Inflammatory macrophage treated with lipopolysaccharide for 1 hour (primary cell): ENCODE results near the gene WDR1.
"Not testable (repeated sequence)": the region's sequence is repeated elsewhere in the genome, so short reads cannot be mapped to it uniquely, and the experiment has no call there.

Experiments
- DNase-seq, 2 donors: peaks; one replicate each; pipeline ENCODE4 v3.0.0-alpha.2; 2020 to 2022

Gene WDR1

DNA sequence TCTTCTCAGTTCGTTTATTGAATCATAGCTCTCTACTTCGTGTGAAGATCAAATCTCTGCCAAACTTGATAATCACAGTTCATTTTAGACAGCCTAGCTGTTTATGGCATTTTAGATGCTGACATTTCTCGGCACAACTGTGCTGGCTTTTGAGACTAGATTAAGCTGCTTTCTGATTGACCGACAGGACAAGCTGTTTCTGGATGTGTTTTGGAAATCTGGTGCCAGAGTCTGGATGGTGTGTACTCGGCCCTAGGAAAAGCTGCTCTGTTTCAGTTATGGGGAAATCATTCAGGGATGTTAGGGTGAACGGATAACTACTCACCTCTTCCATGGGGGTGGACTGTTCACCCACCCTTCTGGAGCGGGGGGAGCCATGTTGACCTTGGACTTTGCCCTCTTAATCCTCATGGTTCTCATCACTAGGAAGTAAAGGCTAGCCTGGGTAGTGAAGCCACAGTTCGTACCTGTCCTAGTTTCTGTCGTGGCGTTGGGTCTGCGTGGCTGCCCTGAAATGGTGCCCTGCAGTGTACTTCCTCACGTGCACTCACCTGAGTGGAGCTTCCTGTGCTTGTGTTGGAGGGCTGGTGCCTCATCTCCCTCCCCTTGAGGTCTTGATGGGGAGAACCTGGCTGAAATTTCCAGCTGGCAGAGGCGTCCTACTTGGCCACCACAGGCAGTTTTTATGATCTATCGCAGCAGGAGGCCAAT is 13.7 kb upstream of the WDR1 start:
- DNase-seq, result no peak

DNA sequence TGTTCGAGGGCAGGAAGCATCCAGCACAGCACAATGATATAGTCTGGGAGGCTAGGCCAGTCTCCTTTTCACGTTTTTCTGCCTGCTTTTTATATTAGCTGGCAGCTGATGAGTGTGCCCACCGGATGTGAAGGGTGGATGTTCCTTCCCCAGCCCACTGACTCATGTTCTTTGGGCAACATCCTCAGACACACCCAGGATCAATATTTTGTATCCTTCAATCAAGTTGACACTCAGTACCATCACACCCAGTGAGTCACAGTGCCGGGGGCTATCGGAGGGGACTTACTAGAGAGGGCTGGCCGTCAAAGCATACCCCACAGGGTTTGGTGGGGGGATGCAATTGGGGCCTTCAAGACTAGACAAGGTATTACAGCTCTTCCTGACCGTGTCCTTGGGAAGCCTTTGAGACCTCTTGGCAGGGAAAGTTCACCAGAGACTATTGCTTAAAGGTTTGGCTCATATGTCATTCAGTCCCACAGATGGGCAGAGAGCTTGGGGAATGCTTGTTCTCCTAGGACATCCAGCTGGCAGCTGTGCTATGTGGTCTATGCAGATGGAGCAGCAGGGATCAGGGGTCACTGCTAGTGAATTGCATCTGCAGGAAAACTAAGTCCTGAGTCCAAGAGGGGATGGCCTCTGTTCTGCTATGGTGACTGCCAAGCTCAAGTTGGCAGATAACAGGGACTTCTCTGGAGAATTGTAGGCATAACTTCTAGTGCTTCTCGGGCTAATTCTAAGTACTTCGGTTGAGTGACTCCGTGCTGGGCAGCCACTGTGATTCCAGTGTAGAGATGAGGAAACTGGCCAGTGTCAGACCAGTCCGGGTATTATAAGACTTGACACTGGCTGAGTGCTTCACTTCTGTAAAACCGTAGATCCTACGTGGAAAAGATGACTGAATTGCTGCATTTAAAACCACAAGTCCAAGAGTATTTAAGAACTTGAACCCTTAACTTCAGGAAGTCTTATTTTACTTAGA is 12.9 kb upstream of the WDR1 start:
- no peak for DNase-seq

DNA sequence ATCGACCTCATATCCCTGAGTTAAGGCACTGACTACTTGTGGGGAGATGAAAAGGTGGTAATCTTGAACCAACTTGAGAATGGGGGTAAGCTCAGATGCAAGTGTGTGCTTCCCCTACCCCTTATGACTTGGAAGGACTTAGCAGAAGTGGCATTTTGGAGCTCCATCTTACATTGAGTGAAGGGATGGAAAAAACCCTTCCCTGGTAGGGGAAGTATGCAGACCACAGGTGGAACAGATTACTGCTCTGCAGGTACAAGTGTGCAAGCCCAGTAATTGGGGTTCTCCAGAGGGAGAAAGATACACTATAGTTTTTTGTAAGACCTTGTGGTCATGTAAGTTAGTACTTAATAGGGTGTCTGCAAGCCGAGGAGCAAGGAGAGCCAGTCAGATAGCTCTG is 12.2 kb upstream of the WDR1 start:
- DNase-seq, result no peak

DNA sequence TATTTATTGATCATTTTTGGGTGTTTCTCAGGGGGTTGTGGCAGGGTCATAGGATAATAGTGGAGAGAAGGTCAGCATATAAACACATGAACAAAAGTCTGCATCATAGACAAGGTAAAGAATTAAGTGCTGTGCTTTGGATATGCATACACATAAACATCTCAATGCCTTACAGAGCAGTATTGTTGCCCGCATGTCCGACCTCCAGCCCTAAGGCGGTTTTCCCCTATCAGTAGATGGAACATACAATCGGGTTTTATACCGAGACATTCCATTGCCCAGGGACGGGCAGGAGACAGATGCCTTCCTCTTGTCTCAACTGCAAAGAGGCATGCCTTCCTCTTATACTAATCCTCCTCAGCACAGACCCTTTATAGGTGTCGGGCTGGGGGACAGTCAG is 10.9 kb upstream of the WDR1 start:
- not testable (repeated sequence) for DNase-seq

DNA sequence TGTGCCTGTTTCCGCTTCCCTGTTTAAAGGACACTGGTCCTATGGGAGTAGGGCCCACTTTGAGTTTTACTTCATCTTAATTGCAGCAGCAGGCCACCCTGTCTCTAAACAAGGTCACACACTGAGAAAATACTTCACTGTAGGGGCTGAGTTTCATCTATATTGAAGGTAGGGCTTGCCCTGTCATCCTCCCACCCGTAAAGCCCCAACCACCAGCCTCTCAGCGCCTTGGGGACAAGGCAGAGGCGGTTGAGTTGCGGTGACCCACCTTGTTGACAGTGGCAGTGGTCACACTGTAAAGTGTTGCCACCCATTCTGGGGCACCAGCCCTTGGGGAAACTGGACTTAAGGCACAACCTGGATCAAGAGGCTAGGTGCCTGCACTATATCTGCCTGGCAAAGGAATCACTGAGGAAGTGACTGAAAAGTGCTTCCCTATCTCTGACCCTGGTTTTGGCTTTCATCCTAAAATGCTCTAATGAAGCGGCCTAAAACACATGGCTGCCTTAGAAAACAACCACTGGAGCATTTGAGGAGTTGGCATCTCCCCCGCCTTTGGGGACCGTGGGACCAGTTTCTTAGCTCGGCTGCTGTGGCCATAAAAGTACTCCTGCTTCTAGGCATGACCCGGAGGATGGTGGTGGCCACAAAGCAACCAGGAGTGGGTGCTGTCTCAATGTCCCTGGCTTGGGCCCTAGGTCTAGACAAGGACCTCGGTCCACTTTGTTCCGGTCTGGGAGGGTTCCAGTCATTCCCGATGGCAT is 7.8 kb upstream of the WDR1 start:
- DNase-seq, result no peak

DNA sequence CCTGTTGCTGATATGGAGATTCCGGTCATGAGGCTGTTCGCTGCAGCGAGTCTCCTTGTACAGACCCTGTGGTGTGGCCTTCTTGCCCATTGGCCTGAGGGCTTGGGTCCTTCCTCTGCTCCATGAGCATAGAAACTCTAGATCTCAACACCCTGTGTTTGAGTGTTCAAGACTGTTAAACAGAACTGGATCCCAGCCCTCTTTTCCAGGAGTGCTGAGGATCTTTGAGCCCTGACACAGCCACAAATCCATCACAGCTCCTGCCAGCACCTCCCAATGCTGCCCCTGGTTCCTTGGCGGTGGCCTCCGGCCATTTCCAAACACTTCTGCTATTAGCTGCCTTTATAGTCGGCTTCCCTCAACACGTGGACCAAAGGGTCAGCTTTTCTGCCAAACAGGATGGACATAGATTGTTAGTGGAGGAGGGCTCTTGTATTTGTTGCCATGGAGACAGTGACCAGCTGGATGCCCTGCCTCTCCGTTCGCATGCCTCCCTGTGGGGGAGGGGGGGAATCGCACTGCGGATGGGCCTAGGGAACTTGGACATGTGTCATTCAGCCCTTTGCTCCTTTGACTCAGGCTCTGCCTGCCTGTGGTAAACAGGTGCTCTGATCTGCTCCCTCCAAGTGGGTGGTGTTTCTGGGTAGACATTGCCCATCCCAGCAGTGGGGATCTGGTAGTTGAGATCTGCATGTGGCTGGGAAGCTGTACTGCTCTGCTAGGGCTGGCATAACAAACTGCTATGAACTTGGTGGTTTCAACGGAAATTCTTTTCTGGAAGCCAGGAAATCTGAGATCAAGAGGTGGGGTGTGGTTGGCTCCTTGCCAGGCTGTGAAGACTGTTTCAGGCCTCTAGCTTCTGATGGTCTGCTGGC is 6.9 kb upstream of the WDR1 start:
- DNase-seq, result no peak

DNA sequence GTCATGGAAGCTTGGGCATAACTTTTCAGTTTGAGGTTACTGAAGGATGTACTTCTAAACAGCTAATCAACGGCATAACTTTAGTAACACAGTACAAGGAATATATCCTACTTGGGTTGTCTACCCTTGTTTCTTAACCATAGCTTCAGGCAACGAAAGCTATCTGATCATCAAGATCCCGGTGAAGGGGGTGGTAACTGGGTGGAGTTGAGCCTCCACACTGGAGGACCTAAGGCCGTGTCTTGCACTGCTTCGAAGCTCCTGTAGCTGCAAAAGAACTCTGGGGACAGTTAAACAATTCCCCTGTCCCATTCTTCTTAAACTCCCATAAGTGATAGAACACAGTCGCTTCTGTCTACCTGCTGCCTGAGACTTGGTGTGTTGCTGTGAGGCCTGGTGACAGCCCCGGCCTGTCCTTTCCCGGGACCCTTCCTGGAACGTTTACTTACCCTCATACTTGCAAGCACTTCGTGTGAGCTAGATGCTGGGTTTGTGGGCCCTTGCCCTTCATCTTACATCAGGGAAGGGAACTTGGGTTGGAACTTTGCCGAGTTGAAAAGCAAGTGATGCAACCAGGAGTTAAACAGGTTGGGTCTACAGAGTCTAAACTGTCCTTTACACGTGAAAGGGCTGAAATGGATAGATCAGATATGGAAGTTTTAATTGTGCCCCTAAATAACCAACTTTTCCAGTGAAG is 5.8 kb upstream of the WDR1 start:
- DNase-seq, result no peak

DNA sequence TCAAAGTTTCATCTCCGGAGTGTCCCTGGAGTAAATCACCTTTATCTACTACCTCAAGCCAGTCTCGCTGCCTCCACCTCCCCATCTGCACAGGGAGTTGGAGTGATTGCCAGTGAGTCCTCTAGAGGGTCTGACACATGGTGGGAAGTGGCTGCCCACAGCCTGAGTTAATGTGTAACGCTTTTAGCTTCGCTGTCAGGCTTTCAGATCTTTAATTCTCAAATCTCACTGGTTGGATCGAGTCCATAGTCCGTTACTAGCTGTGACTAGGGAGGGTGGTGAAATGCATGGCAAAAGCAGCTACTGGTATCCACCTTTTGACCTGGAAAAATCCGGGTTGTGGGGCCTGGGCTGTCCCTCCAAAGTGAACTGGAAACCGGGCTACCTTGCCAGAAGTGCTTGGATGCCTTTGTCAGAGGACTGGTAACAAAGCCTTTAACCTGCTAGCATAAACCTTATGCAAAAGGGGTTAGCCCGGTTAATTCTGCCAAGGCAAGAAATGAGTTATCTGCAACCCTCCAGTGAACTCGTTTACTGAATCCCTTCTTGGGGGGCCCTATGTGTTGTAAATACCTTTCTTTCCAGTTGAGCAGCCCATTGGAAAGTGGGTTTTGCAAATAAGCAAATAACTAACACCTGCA is 5.1 kb upstream of the WDR1 start:
- DNase-seq, result no peak

DNA sequence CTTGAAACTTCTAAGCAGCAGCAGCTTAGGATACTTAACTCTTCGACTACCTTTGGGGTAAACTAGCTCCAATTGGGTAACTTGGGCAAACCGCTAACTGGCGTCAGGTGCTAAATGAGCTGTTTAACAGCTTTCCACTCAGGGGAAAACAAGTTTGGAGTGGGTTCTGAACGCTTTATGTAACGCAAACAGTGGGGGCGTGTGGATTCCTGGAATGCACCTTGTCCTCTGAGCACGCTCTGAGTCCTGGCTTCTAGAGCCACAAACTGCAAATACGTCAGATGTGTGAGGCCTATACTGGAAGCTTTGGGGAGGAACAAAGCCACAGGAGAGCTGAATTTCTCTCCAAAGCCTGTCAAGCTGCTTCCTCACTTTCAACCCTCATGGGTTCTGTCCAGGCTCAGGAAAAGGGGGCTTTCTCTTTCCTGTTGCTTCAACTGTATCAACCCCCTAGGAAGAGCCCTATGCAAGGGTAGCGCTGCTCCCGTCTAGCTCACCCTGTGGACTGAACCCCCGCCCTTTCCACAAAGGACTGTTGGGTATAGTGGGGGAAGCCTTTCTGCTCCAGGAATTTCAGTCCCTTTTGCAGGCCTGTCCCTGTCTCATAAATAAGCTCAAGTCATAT is 4.5 kb upstream of the WDR1 start:
- no peak for DNase-seq

DNA sequence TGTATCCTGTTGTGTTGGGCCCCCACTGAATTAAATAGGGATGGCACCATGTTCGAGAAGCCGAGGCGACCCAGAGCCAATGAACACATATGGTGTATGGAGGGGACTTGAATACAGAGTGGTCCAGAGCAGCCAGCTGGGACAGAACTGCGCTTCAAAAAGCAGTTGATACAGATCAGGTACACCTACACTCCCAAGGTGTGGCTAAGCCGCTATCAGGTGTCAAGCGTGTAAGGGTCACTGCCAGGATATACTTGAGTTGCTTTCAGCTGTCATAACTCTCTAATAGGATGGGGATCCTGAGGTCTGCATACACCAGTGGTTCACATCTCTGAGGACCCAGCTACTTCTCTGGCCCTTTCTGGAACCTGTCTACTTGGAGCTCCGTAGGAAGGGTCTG is 3.2 kb upstream of the WDR1 start:
- DNase-seq, result no peak

DNA sequence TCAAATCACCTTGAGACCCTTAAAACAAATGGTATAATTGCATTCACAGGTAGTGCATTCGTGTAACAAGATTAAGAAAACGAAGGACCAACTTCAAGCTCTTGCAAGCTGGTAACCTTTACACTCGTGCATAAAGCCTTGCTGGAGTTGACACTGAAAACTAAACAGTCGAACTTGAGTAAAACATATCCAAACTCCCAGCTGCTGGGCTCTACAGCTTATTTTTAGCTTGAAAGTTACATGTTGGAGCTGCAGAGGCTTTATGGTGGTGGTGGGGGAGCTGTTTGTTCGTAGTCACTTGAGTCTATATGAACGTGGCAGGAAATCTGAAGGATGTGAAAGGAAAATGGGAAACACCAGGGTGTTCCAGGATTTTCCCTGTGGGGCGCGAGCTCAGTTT is 2.7 kb upstream of the WDR1 start:
- DNase-seq, result no peak

DNA sequence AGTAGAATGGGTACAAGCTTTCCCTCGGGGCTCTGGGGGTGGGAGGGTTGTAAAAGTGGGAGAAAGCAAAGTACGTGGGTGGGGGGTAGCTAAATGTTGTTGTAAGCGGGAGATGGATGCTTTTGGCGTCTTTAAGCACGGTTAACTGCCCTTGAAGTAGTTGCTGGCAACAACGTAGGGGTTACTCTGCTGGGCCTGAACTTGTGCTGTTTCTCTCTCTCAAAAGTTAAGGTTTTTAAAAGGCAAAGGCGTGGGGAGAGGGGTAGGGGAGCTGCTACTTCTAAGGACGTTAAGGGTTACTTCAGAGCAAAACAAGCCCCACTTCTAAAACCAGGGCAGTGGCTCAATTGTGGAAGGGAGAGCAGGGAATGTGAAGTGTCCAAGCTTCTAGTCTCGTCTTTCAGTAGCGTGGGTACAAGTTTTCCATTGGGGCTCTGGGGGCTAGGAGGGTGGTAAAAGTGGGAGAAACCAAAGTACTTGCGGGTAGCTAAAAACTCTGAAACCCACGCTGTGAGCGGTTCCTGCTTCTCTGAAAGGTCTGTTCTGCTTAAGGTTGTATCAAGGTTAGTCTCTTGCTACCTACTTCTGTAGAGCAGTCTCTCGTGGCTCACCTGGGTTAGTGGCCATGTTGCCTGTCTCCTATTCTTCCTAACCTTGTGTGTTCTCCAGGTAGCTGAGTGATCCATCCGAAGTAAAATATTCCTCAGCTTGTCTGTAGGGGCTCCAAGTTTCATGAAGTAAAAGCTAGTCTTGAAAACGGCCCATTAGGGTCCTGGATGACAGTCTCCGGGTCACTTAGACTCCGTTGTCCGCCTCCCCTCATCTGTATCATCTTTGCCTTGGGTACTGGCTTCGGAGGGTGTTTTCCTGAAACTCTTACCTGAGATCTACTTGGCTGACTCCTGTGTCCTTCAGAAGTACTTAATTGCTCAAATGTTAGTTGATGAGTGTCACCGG is 1.7 kb upstream of the WDR1 start:
- no peak for DNase-seq

DNA sequence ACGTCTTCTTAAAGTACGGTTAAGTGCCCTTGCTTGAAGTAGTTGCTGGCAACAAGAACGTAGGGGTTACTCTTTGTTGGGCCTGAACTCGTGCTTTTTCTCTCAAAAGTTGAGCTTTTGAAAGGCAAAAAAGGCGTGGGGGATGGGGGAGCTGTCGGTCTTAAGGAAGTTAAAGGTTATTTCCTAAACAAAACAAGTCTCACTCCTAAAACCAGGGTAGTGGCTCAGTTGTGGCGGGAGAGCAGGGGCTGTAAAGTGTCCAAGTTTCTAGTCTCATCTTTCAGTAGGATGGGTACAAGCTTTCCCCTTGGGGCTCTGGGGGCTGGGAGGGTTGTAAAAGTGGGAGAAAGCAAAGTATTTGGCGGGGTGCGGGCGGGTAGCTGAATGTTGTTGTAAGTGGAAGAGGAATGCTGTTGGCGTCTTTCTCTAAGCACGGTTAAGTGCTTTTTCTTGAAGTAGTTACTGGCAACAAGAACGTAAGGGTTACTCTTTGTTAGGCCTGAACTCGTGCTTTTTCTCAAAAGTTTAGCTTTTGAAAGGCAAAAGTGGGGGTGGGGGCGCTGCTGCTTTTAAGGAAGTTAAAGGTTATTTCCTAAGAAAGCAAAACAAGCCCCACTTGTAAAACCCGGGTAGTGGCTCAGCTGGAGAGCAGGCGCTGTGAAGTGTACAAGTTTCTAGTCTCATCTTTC is 904 bp upstream of the WDR1 start:
- DNase-seq, result peak; percentile 65 to 76

DNA sequence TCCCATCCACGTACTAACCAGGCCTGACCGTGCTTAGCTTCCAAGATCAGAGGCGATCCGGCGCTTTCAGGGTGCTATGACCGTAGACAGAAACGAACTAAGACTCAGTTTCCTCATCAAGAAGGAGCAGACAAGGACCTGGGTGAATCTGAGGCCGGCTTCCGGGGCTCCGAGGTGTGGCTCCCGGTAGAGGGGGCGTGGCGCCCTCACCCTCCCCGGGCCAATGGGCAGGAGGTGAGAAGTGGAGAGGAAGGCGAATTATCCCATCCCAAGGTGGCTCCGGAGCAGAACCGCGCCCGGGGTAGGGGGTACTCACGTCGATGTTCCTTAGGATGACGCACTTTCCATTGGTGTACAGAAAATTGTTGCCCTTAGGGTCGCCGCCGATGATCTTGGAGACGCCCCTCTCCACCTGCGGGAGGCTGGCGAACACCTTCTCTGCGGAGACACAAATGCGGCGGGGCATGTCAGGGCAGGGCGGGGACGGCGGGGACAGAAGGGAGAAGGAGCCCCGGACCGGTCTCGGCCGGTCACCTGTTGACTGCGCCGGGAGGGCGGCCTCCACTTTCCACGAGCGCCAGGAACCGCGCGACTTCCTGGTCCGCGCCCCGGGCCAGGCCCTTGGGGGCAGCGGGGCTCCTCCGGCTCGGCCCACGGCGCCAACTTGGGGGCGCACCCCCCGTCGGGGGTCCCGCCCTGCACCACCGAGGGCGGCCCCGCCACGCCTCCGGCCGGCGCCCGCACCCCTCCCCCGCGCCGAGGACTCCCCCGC is 616 bp downstream of the WDR1 start:
- DNase-seq, result peak in 1 of 2 donors; percentile 54

DNA sequence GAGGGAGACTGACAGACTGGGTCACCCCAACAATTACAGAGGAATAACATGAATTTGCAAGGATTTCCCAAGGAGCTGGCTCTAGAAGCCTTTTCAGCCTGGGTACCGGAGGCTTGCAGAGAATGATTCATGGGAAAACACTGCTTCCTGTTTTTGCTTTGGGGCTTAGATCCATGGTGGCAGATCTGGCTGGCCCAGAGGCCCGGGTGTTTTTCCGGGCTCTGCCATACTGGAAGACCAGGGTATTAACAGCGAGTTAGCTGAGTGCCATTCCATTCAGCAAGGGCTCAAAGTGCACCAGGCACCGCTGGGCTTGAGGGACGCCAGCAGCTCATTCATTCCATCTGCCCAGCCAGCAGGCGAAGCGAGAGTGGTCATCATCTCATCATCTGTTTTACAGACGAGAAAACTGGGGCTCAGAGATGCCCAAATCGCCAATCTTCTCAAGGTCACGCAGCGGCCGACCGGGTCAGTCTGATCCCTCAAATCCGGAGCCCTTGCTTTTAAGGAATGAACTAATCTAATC is 1.3 kb downstream of the WDR1 start:
- DNase-seq, result peak; percentile 84 to 88

DNA sequence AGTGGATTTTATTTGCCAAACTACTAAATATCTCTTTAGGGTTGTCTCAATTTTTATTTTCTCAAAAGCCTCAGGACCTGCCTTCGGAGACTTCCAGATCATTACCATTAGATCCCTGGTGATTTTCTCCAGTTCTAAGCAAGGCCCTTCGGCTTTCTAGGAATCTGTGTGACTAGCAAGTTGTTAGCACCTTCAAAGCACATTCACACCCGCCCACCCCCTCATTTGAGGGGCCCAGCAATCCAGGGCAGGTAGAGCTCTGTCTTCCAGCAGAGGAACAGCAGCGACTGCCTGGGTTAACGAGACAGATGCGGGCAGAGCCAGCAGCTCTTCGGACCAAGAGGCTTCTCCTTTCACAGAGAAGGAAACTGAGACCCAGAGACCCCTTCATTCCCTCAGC is 2.0 kb downstream of the WDR1 start:
- no peak for DNase-seq

DNA sequence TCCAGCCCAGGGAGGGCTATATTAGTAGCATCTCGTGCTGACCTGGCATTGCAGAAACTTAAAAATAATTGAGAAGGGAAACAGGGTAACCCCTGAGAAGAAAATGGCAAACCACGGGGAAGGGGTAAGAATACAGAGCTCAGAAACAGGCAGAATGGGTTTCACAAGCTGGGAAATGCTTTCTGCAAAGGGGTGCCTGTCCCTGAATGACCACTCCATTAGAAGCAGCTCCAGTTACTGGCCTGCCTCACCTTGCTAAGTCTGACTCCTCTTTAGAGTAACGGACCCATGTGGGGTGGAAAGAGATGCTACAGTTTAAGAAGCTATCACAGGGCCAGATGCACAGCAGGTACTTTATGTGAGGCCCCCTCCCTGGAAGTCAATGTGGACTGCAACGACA is 2.5 kb downstream of the WDR1 start:
- DNase-seq, result no peak
